Natural killer cell treated with Interleukin-12 subunit alpha and Interleukin-12 subunit beta and Interleukin-15 and Interleukin-18, amount 100 ng/mL, for 72 hours (primary cell): ENCODE results near the gene PCDHGC4. TPM values are rescaled to one million over a fixed set of nuclear protein-coding genes. Genes with fewer than 3 reads are reported as not detected.
A peak's percentile ranks its signal among the peaks of the same experiment; 100 is the strongest.

ENCODE experiments used
- ATAC-seq, 2 donors: fragments of 150-1000 bp; cut with Tn5 transposase in 1 of 2; sonication (Bioruptor Pico), chemical (Tn5 transposase) in 1 of 2; 2 replicates each; pipeline ENCODE4 v1.10.0; 2021
- DNase-seq: peaks from one replicate; pipeline ENCODE4 v3.0.0; 2022; ENCODE audit warnings: low spot score
- H3K27ac Mint-ChIP-seq, 2 donors: 1 replicate in 1 of 2; 2 replicates in 1 of 2; pipeline ENCODE4 v1.8.0; 2022; ENCODE audit warnings: mixed read lengths in 2 of 2, mild to moderate bottlenecking in 1 of 2, moderate library complexity in 1 of 2
- H3K27me3 Mint-ChIP-seq, 2 donors: 1 replicate in 1 of 2; 2 replicates in 1 of 2; pipeline ENCODE4 v1.8.0; 2022; ENCODE audit warnings: mixed read lengths in 2 of 2
- H3K36me3 Mint-ChIP-seq: one replicate; pipeline ENCODE4 v1.8.0; 2022; ENCODE audit warnings: mixed read lengths
- H3K4me1 Mint-ChIP-seq, 2 donors: 1 replicate in 1 of 2; 2 replicates in 1 of 2; pipeline ENCODE4 v1.8.0; 2022; ENCODE audit warnings: low read depth in 2 of 2, mixed read lengths in 2 of 2, mild to moderate bottlenecking in 1 of 2
- H3K4me3 Mint-ChIP-seq: one replicate; pipeline ENCODE4 v1.8.0; 2022; ENCODE audit warnings: mixed read lengths
- H3K9me3 Mint-ChIP-seq: 2 replicates; pipeline ENCODE4 v1.8.0; 2022; ENCODE audit warnings: mixed read lengths
- total RNA-seq, 2 donors: library from RNA; stranded (reverse); gene quantifications; one replicate each; pipeline ENCODE4 v1.2.3, GENCODE V29; 2022

PCDHGC4 gene
- total RNA-seq, 2 donors from 2014 or later = 0.26 TPM; not detected in 1

DNA sequence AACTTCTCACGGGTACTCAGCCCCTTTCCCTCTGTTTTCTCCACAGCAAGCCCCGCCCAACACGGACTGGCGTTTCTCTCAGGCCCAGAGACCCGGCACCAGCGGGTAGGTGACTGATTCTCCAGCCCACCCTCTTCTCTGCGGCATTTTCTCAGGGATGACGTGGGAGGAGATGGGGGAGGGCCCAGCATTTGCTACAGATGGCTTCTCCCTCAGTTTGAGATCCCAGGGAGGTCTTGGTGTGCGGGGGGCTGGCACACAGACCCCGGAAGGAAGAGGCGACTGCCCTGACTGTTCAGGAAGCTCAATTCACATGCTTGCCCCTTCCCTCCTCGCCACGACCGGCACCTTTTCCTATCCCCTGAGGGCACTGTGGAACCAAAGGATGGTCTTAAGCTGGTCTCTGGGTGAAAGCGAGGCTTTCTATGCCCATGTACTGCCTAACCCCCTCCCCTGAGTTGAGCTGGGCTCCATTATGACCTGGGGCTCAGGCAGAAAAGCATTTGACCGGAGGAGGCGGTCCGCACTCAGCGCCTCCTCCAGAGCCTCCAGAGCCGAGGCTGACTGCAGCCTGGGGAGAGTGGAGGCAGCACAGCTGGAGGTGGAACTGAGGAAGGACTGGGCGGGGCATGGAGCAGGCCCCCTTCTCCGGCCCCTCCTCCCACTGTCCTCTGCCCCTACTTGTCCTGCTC is 10.1 kb downstream of the PCDHGC4 start:
- Mint-ChIP-seq H3K4me3 (no peak overlapping the region), H3K36me3 (no peaks in the 10 kb centered on the region), H3K4me1 (peaks cover 4 to 9% of the 10 kb centered on the region in 2 donors), H3K9me3 (no peaks in the 10 kb centered on the region), H3K27ac (no peak overlapping the region), H3K27me3 (peaks cover 24 to 31% of the 10 kb centered on the region in 2 donors)
- peak in 1 of 2 donors; percentile 2 for ATAC-seq
- DNase-seq = no peak

DNA sequence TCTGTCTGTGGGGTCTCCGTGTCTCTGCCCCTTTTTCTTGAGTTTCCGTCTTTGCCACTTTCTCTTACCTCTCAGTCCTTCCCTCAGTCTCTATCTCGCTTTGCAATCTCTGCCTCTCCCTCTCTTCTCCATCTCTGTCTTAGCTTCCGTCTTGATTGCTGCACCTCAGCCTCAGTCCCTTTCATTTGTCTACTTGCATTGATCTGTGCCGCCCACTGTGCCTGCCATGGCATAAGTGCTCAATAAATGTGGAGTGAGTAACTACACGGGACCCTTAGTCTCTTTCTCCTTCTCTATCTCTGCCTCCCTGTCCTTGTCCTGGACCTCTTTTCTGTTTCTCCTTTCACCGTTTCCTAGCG is 10.6 kb downstream of the PCDHGC4 start:
- Mint-ChIP-seq H3K27ac (no peak overlapping the region), H3K4me1 (peaks cover 4 to 9% of the 10 kb centered on the region in 2 donors), H3K4me3 (no peak overlapping the region), H3K27me3 (peaks cover 21 to 31% of the 10 kb centered on the region in 2 donors), H3K36me3 (no peaks in the 10 kb centered on the region), H3K9me3 (no peaks in the 10 kb centered on the region)
- ATAC-seq = no peak
- no peak for DNase-seq

DNA sequence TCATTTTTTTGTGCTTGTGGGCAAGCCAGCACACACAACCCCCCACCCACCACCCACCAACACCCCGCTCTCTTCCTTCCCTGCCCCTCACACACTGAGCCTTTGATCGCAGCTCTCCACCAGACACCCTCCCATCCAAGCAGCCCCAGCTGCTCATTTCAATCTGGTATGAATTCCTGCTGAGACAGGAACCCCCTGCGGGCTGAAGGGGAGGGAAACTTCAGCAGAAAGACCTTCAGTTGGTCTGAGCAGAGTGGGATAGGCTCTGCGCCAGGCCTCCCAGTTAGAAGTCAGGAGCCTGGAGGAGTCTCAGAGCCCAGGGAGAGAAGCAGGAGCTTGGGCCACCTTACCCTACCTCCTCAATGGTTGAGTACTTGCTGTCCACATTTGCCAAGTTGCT is 11.2 kb downstream of the PCDHGC4 start:
- Mint-ChIP-seq H3K36me3 (no peaks in the 10 kb centered on the region), H3K27me3 (peaks cover 15 to 25% of the 10 kb centered on the region in 2 donors), H3K4me3 (no peak overlapping the region), H3K27ac (no peak overlapping the region), H3K9me3 (no peaks in the 10 kb centered on the region), H3K4me1 (peaks cover 4 to 5% of the 10 kb centered on the region in 2 donors)
- ATAC-seq (no peak), DNase-seq (no peak)

DNA sequence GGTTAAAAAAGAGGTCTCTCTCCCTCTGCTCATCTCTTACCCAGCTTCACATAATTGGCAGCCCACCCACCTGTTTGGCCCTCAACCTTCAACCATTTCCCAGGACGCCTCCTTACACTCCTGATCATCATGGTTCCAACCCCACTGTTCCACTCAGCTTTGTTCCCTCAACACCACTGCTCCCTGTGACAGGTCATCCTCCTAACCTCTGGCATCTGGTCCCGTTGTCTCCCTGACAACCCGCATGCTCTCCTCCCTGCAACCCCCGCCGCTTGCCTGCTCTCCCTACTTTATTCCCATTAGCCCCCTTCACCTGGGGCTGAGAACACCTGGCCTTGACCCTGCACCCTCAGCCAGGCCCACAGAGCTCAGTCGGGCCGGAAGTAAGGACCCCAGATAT is 16.9 kb downstream of the PCDHGC4 start:
- DNase-seq = no peak
- no peaks in the 10 kb centered on the region for H3K9me3 Mint-ChIP-seq
- H3K27ac Mint-ChIP-seq = no peak overlapping the region
- no peaks in the 10 kb centered on the region for H3K36me3 Mint-ChIP-seq
- no peak overlapping the region for H3K4me3 Mint-ChIP-seq
- ATAC-seq = no peak
- H3K4me1 Mint-ChIP-seq = no peaks in the 10 kb centered on the region
- no peaks in the 10 kb centered on the region for H3K27me3 Mint-ChIP-seq

DNA sequence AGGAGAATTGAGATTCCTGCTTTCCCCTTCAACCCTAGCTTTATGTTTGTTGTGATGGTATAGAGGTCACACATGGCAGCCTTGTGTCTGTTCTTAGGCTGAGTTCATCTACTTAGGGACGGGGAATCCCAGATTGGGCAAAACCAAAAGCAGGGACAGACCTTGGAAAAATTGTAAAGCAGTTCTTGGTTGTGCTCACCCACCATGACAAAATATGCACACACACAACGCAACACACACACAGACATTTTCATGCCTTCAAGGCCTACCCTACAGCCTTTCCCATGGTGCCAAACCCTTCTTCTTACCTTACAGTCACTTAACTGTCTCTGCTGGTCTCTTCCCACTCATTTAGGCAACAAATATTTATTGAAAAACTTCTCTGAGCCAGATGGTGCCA is 18.9 kb downstream of the PCDHGC4 start:
- Mint-ChIP-seq H3K27ac (no peak overlapping the region), H3K27me3 (no peaks in the 10 kb centered on the region)

DNA sequence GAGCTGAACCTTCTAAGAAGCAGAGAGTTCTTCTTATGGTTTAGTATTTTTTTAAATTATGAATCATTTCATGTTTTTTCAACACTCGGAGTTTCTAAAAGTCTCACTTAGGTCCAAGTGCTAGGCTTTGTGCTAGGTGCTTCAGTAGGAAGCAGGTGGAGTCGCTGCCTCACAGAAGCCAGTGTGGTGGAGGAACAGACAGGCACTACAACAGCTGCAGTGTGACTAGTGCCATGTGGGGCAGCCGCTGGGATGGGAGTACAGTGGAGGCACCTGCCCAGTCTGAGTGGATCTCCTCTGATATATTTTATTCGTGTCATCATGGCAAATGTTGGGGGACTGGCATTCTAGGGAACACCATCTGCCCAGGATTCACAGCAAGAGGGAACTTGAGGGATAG is 19.4 kb downstream of the PCDHGC4 start:
- no peaks in the 10 kb centered on the region for H3K9me3 Mint-ChIP-seq
- no peaks in the 10 kb centered on the region for H3K27me3 Mint-ChIP-seq

More for the DNA sequence above, 18.9 kb downstream of the PCDHGC4 start:
- no peaks in the 10 kb centered on the region for H3K4me1 Mint-ChIP-seq
- no peak overlapping the region for H3K4me3 Mint-ChIP-seq
- no peaks in the 10 kb centered on the region for H3K9me3 Mint-ChIP-seq
- ATAC-seq = no peak
- H3K36me3 Mint-ChIP-seq = no peaks in the 10 kb centered on the region
- DNase-seq = no peak

DNA sequence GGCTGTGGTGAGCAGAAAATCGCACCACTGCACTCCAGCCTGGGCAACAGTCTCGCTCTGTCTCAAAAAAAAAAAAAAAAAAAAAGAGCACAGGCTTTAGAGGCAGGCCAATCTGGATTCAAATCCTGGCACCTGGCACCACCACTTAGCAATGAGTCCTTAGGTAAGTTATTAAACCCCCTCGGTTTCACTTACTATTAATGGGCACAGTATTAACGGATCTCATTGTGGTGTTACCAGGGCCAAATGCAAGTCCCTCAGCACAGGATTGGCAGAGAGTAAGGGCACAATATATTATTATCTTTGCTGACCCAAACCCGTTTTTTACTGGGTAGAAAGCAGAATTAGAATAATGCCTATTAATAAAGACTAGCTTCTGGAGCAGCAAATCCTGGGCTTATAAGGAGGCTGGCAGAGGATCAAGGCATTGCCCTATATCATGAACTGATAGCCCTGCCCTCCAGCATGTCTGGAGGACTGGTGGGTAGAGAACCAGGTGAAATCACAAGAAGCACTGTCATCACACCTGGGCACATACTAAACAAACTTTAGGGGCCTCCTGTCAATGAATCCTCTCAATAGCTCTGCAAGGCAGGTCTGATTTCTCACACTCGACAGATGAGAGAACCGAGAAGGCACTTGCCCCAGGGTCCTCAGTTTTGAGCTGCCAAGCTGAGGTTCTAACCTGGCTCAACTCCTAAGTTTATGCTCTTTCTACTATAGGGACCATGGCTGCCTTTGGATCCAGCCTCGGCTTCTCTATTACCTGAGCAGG is 21.7 kb downstream of the PCDHGC4 start:
- Mint-ChIP-seq H3K4me3 (no peak overlapping the region), H3K27ac (no peak overlapping the region), H3K36me3 (no peaks in the 10 kb centered on the region), H3K27me3 (no peaks in the 10 kb centered on the region), H3K4me1 (peaks cover 0 to 6% of the 10 kb centered on the region in 2 donors), H3K9me3 (no peaks in the 10 kb centered on the region)
- no peak for ATAC-seq
- DNase-seq = no peak

More for the DNA sequence above, 19.4 kb downstream of the PCDHGC4 start:
- H3K36me3 Mint-ChIP-seq = no peaks in the 10 kb centered on the region
- no peak overlapping the region for H3K4me3 Mint-ChIP-seq
- H3K27ac Mint-ChIP-seq = no peak overlapping the region
- no peak for ATAC-seq
- H3K4me1 Mint-ChIP-seq = peaks cover 0 to 2% of the 10 kb centered on the region in 2 donors
- DNase-seq = no peak

DNA sequence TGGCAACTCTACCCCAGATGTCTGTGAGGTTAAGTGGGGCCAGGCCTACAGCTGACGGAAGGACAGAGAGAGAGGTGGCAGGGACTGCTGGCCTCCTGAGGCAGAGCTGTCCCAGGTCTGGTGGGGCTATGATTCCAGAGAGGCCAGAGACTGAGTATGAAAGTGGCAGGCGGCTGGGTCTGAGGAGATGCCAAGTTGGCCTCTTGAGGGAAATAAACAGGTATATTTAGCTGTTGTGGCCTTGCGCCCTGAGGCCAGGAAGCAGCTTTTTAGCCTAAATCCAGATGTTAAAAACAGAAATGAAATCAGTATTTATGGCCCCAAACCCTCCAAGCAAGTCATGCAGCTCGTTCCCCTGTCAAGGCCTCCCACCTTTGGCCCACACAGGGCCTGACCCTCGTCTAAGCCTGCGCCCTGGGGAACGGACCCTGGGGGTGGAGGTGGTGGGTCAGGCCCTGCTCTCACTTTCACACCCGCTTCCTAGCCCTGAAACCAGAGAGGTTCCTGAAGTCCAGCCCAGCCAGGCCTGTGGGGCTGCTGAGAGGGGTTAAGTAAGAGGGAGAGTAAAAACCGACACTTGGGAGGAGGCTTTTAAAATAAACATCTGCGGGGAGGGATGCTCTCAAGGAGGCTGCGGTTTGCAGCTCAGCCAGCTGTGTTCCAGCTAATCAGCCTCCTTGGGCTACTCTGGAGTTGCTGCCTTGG is 22.7 kb downstream of the PCDHGC4 start:
- Mint-ChIP-seq H3K9me3 (no peaks in the 10 kb centered on the region), H3K36me3 (no peaks in the 10 kb centered on the region), H3K4me1 (peaks cover 3 to 12% of the 10 kb centered on the region in 2 donors), H3K27me3 (no peaks in the 10 kb centered on the region), H3K4me3 (no peak overlapping the region), H3K27ac (no peak overlapping the region)
- no peak for ATAC-seq
- DNase-seq = no peak

DNA sequence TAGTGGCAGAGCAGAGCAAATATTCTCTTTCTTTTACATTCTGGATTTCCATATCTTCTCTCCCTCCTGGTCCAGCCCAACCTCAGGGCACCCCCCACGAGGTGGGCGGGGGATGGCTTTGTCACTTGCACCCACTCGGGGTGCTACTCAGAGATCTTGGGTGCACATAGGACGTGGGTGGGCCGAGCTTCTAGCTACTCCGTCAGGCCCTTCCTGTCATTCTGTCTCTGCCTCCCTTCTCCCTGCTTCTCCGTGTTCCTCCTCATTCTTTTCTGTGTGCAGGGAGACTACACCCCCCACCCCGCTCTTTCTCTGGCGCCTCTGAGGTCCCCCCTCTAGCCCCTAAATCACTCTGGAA is 23.6 kb downstream of the PCDHGC4 start:
- Mint-ChIP-seq H3K4me1 (peaks cover 11 to 17% of the 10 kb centered on the region in 2 donors), H3K4me3 (no peak overlapping the region), H3K36me3 (no peaks in the 10 kb centered on the region), H3K27ac (no peak overlapping the region), H3K9me3 (no peaks in the 10 kb centered on the region), H3K27me3 (no peaks in the 10 kb centered on the region)
- DNase-seq (no peak), ATAC-seq (no peak)

DNA sequence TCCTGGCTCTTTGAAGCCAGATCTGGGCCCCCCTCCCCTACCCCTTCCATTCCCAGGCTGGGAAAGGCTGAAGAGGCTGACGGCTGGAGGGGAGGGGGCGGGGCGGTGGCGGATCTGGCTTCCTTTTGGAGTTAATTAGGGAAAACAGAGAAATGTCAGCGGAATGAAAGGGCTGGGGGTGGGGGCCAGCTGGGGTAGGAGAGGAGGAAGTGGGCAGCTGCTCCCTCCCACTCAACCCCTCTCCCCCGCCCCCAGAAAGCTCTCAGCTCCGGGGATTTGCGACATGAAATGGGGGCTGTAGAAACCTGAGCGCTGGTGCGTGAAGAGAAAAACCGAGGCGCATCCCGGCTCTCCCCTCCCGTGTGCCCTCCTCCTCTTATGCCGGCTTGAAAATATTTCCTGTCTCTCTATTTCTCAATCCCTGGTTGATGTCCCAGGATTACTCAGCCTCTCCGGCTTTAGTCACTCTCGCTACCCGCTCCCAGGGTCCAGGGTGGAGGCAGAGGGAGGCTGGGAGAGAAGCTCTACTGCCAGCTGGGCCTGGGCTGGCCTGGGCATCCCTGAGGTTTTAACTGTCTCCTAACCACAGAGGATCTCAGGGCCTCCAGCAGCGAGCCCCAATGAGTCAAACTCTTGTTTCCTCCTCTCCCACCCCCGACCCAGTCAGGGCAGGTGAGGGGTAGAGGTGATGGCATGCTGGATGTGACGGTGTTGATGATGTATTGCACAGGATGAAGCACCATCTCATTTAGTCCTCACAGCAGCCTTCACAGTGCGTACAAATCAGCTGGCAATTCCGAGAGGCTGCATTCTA is 24.2 kb downstream of the PCDHGC4 start:
- Mint-ChIP-seq H3K27me3 (no peaks in the 10 kb centered on the region), H3K27ac (peak overlapping the region in 1 of 2 donors; percentile 70), H3K9me3 (no peaks in the 10 kb centered on the region), H3K36me3 (no peaks in the 10 kb centered on the region), H3K4me1 (peaks cover 17 to 23% of the 10 kb centered on the region in 2 donors), H3K4me3 (no peak overlapping the region)
- DNase-seq (no peak), ATAC-seq (no peak)

DNA sequence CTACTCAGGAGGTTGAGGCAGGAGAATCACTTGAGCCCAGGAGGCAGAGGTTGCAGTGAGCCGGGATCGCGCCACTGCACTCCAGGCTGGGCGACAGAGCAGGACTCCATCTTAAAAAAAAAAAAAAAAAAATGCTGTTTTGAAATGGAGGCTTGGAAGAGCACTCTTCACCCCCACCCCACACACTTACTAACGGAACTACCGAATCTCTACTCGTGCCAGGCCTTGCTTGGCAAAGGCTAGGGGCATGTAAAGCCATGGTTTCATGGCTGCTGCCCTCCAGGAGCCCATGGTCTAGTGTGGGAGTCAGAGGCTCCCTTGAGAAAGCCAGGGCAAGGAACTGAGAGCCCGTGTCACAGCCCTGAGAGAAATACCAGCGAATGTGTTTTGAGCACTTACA is 25.3 kb downstream of the PCDHGC4 start:
- ATAC-seq (no peak), DNase-seq (no peak)
- H3K27ac Mint-ChIP-seq = peak overlapping the region in 1 of 2 donors; percentile 70

DNA sequence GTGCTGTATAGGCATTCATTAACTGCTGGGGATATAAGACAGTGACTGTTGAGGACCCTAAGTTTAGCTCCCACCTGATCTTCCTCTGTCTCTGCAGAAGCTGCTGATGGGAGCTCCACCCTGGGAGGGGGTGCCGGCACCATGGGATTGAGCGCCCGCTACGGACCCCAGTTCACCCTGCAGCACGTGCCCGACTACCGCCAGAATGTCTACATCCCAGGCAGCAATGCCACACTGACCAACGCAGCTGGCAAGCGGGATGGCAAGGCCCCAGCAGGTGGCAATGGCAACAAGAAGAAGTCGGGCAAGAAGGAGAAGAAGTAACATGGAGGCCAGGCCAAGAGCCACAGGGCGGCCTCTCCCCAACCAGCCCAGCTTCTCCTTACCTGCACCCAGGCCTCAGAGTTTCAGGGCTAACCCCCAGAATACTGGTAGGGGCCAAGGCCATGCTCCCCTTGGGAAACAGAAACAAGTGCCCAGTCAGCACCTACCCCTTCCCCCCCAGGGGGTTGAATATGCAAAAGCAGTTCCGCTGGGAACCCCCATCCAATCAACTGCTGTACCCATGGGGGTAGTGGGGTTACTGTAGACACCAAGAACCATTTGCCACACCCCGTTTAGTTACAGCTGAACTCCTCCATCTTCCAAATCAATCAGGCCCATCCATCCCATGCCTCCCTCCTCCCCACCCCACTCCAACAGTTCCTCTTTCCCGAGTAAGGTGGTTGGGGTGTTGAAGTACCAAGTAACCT is 26.2 kb downstream of the PCDHGC4 start:
- DNase-seq = no peak
- no peaks in the 10 kb centered on the region for H3K27me3 Mint-ChIP-seq
- H3K4me3 Mint-ChIP-seq = no peak overlapping the region
- H3K9me3 Mint-ChIP-seq = no peaks in the 10 kb centered on the region
- ATAC-seq = no peak
- no peaks in the 10 kb centered on the region for H3K36me3 Mint-ChIP-seq
- H3K4me1 Mint-ChIP-seq = peaks cover 35 to 42% of the 10 kb centered on the region in 2 donors
- H3K27ac Mint-ChIP-seq = peak overlapping the region; percentile 6 to 51

More for the DNA sequence above, 25.3 kb downstream of the PCDHGC4 start:
- Mint-ChIP-seq H3K4me3 (no peak overlapping the region), H3K27me3 (no peaks in the 10 kb centered on the region), H3K36me3 (no peaks in the 10 kb centered on the region), H3K9me3 (no peaks in the 10 kb centered on the region), H3K4me1 (peaks cover 26 to 33% of the 10 kb centered on the region in 2 donors)
